ENCODE data around the gene CDYL.
"Not testable (repeated sequence)": the region's sequence is repeated elsewhere in the genome, so short reads cannot be mapped to it uniquely, and the experiment has no call there.

Gene CDYL

DNA sequence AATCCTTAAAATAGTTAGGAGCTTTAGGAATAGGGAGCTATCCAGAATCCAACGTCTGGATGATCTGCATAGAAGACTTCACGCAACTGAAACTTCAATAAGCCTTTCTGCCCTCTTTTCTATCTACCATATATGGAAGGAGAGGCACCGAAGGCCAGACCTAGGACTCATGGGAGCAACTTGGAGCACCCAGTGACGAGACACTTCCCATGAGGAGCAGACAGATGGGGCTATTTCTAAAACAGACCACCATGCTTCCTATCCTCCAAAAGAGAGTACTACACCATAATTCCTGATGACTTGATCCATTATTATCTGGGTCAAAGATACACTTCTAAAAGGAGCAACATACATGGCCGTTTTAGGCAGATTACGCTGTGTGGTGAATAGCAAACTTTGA is 221.7 kb downstream of the CDYL start:
- H3K9me3 ChIP-seq (ENCODE audit: control extremely low read depth in 1 of 5, control insufficient read depth in 4 of 5, insufficient read depth in 2 of 5, low read depth in 1 of 5, low read length in 4 of 5): no peaks in the 10 kb centered on the region
- POLR2A ChIA-PET: no interaction called here
- H3K27ac ChIP-seq (ENCODE audit: insufficient read depth in 1 of 2, low read depth in 1 of 2, low read length in 2 of 2, poor library complexity in 1 of 2, severe bottlenecking in 2 of 2): no peak overlapping the region
- DNase-seq: no peak
- no peaks in the 10 kb centered on the region for H3K27me3 ChIP-seq (replicated peaks in 2 of 5; ENCODE audit: control insufficient read depth in 4 of 5, insufficient read depth in 5 of 5, low read length in 4 of 5)
- H3K4me1 ChIP-seq (ENCODE audit: control extremely low read depth in 1 of 4, control insufficient read depth in 4 of 4, insufficient read depth in 4 of 4, low read length in 3 of 4): no peaks in the 10 kb centered on the region
- 100% methylated on average over 2 of the region's 6 CpGs for WGBS (ENCODE audit: insufficient coverage)
- H3K4me3 ChIP-seq (ENCODE audit: control insufficient read depth in 1 of 7, extremely low read depth in 1 of 7, insufficient read depth in 4 of 7, low read depth in 2 of 7, low read length in 6 of 7): no peak overlapping the region
- H3K36me3 ChIP-seq (ENCODE audit: control insufficient read depth in 4 of 4, insufficient read depth in 4 of 4, low read length in 3 of 4): peaks cover 16 to 69% (median 43%) of the 10 kb centered on the region in 4 experiments
- CTCF ChIA-PET: no interaction called here

- Histone ChIP-seq H3K27me3 (replicated peaks in 2 of 5; ENCODE audit: control insufficient read depth in 4 of 5, insufficient read depth in 5 of 5, low read length in 4 of 5) (no peaks in the 10 kb centered on the region), H3K27ac (ENCODE audit: insufficient read depth in 1 of 2, low read depth in 1 of 2, low read length in 2 of 2, poor library complexity in 1 of 2, severe bottlenecking in 2 of 2) (no peak overlapping the region), H3K4me3 (ENCODE audit: control insufficient read depth in 1 of 7, extremely low read depth in 1 of 7, insufficient read depth in 4 of 7, low read depth in 2 of 7, low read length in 6 of 7) (no peak overlapping the region), H3K9me3 (ENCODE audit: control extremely low read depth in 1 of 5, control insufficient read depth in 4 of 5, insufficient read depth in 2 of 5, low read depth in 1 of 5, low read length in 4 of 5) (no peaks in the 10 kb centered on the region), H3K4me1 (ENCODE audit: control extremely low read depth in 1 of 4, control insufficient read depth in 4 of 4, insufficient read depth in 4 of 4, low read length in 3 of 4) (peaks cover 4 to 9% (median 8%) of the 10 kb centered on the region in 4 experiments), H3K36me3 (ENCODE audit: control insufficient read depth in 4 of 4, insufficient read depth in 4 of 4, low read length in 3 of 4) (peaks cover 14 to 61% (median 38%) of the 10 kb centered on the region in 4 experiments)
- WGBS (ENCODE audit: insufficient coverage): no CpG with 5 or more reads among the region's 2 CpGs
- POLR2A ChIA-PET: no interaction called here
- DNase-seq: no peak
- CTCF ChIA-PET: no interaction called here
Measured at GRCh38 chr6:4999586-4999985, 223.4 kb downstream of the CDYL start.

GRCh38 chr6:5003604-5004372 is 227.6 kb downstream of the CDYL start, which contains the start of gene RPP40:
RPP40 (minus strand) TSS chr6:5004037; CDS start chr6:5004002, 35 bp downstream.
- Histone ChIP-seq H3K4me3 (ENCODE audit: control insufficient read depth in 1 of 7, extremely low read depth in 1 of 7, insufficient read depth in 4 of 7, low read depth in 2 of 7, low read length in 6 of 7) (peak within 1 kb of the TSS; percentile 32 to 90 (median 79)), H3K27me3 (replicated peaks in 2 of 5; ENCODE audit: control insufficient read depth in 4 of 5, insufficient read depth in 5 of 5, low read length in 4 of 5) (no peaks in the 10 kb centered on the region), H3K4me1 (ENCODE audit: control extremely low read depth in 1 of 4, control insufficient read depth in 4 of 4, insufficient read depth in 4 of 4, low read length in 3 of 4) (peaks cover 7 to 11% (median 11%) of the 10 kb centered on the region in 4 experiments), H3K27ac (ENCODE audit: insufficient read depth in 1 of 2, low read depth in 1 of 2, low read length in 2 of 2, poor library complexity in 1 of 2, severe bottlenecking in 2 of 2) (peak within 1 kb of the TSS; percentile 68 to 93), H3K36me3 (ENCODE audit: control insufficient read depth in 4 of 4, insufficient read depth in 4 of 4, low read length in 3 of 4) (peaks cover 6 to 24% (median 19%) of the 10 kb centered on the region in 4 experiments), H3K9me3 (ENCODE audit: control extremely low read depth in 1 of 5, control insufficient read depth in 4 of 5, insufficient read depth in 2 of 5, low read depth in 1 of 5, low read length in 4 of 5) (no peaks in the 10 kb centered on the region)
- DNase-seq: peak; percentile 98 to 99 (median 99)
- ChIA-PET POLR2A (no interaction called here), CTCF (interaction anchor here (0.7 to 1.6 kb wide), 5 partner anchors 10 to 62 kb away, joined by 3 to 7 read pairs (median 4); no protein-coding TSS in a partner anchor)
- under 1% methylated on average over 47 of the region's 64 CpGs for whole genome bisulfite sequencing (ENCODE audit: insufficient coverage)

DNA sequence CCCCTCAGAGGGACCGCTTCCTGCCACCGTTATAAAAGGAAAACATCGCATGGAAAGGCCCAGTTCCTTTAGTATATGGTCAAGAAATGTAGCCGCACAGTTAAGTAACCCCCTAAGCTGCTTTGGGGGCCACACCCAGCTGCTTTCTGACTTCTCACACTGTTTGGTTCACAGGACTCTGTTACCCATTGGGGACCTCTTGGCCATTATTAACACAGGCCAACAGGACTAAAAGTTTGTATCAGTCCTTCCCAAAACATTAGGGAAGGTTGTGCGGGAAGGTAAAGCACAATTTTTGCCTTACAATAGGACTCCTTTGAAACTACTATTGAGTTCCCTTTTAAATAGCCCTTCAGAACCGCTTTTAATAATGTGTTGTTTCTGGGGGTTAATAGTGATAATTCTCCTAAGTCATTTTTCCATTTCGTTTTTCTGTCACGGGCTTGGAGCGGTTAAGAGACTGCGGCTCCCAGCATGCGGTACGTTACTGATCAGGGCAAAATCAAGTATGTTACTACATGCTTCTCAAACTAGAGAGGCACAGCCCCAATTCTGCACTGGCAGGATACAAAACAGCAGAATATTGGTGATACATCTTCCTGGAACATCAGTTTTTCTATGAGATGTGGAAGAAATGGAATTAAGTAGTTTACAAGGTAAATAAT is 228.3 kb downstream of the CDYL start:
- no peaks in the 10 kb centered on the region for H3K27me3 ChIP-seq (replicated peaks in 2 of 5; ENCODE audit: control insufficient read depth in 4 of 5, insufficient read depth in 5 of 5, low read length in 4 of 5)
- CTCF ChIA-PET: interaction anchor here (0.7 to 1.6 kb wide), 3 partner anchors 10 to 63 kb away, joined by 3 to 7 read pairs (median 4); no protein-coding TSS in a partner anchor

GRCh38 chr6:5005038-5005433 is 228.8 kb downstream of the CDYL start:
- Histone ChIP-seq H3K4me3 (ENCODE audit: control insufficient read depth in 1 of 7, extremely low read depth in 1 of 7, insufficient read depth in 4 of 7, low read depth in 2 of 7, low read length in 6 of 7) (peak overlapping the region in 2 of 7 experiments; percentile 79), H3K4me1 (ENCODE audit: control extremely low read depth in 1 of 4, control insufficient read depth in 4 of 4, insufficient read depth in 4 of 4, low read length in 3 of 4) (peaks cover 7 to 11% (median 11%) of the 10 kb centered on the region in 4 experiments), H3K36me3 (ENCODE audit: control insufficient read depth in 4 of 4, insufficient read depth in 4 of 4, low read length in 3 of 4) (peaks cover 6 to 16% (median 15%) of the 10 kb centered on the region in 4 experiments)
- H3K27ac ChIP-seq (ENCODE audit: insufficient read depth in 1 of 2, low read depth in 1 of 2, low read length in 2 of 2, poor library complexity in 1 of 2, severe bottlenecking in 2 of 2); POLR2A ChIA-PET; H3K9me3 ChIP-seq (ENCODE audit: control extremely low read depth in 1 of 5, control insufficient read depth in 4 of 5, insufficient read depth in 2 of 5, low read depth in 1 of 5, low read length in 4 of 5); DNase-seq; H3K27me3 ChIP-seq (replicated peaks in 2 of 5; ENCODE audit: control insufficient read depth in 4 of 5, insufficient read depth in 5 of 5, low read length in 4 of 5): not testable (repeated sequence)
- 100% methylated on average over 4 of the region's 5 CpGs for WGBS (ENCODE audit: insufficient coverage)
- CTCF ChIA-PET: interaction anchor here (1.3 kb wide), 1 partner anchor 35 kb away, joined by 3 read pairs; no protein-coding TSS in a partner anchor

More for the DNA sequence above, 228.3 kb downstream of the CDYL start:
- H3K36me3 ChIP-seq (ENCODE audit: control insufficient read depth in 4 of 4, insufficient read depth in 4 of 4, low read length in 3 of 4): peaks cover 6 to 21% (median 16%) of the 10 kb centered on the region in 4 experiments
- peak overlapping the region; percentile 68 to 93 for H3K27ac ChIP-seq (ENCODE audit: insufficient read depth in 1 of 2, low read depth in 1 of 2, low read length in 2 of 2, poor library complexity in 1 of 2, severe bottlenecking in 2 of 2)
- peak overlapping the region; percentile 28 to 90 (median 79) for H3K4me3 ChIP-seq (ENCODE audit: control insufficient read depth in 1 of 7, extremely low read depth in 1 of 7, insufficient read depth in 4 of 7, low read depth in 2 of 7, low read length in 6 of 7)
- H3K9me3 ChIP-seq (ENCODE audit: control extremely low read depth in 1 of 5, control insufficient read depth in 4 of 5, insufficient read depth in 2 of 5, low read depth in 1 of 5, low read length in 4 of 5): no peaks in the 10 kb centered on the region
- WGBS (ENCODE audit: insufficient coverage): 54% methylated on average over 12 of the region's 12 CpGs
- POLR2A ChIA-PET: no interaction called here
- peaks cover 7 to 11% (median 11%) of the 10 kb centered on the region in 4 experiments for H3K4me1 ChIP-seq (ENCODE audit: control extremely low read depth in 1 of 4, control insufficient read depth in 4 of 4, insufficient read depth in 4 of 4, low read length in 3 of 4)
- DNase-seq: no peak

Data from common myeloid progenitor, CD34-positive (primary cell).